ENCODE results near the gene FHL5. TPM values are rescaled to one million over a fixed set of nuclear protein-coding genes. Genes with fewer than 3 reads are reported as not detected.

FHL5 gene
- total RNA-seq, 2 experiments from 2014 or later = not detected

Other genes with a start within 250 kb of the FHL5 start
- 10 to 100 TPM; 18.1 to 18.2 TPM for gene UFL1, start 41.3 kb upstream of the FHL5 start, total RNA-seq

Data from activated CD8-positive, alpha-beta memory T cell treated with anti-CD3 and anti-CD28 coated beads, Interleukin-2, amount 10 ng/mL, durations not matched to agents 7 days and 5 days (primary cell).